ENCODE results near the gene TACSTD2.

Gene TACSTD2

GRCh38 chr1:58592522-58593134, 15.6 kb upstream of the TACSTD2 start:
- H3K4me3 Mint-ChIP-seq: no peak overlapping the region
- TF ChIP-seq, protein P1, sequence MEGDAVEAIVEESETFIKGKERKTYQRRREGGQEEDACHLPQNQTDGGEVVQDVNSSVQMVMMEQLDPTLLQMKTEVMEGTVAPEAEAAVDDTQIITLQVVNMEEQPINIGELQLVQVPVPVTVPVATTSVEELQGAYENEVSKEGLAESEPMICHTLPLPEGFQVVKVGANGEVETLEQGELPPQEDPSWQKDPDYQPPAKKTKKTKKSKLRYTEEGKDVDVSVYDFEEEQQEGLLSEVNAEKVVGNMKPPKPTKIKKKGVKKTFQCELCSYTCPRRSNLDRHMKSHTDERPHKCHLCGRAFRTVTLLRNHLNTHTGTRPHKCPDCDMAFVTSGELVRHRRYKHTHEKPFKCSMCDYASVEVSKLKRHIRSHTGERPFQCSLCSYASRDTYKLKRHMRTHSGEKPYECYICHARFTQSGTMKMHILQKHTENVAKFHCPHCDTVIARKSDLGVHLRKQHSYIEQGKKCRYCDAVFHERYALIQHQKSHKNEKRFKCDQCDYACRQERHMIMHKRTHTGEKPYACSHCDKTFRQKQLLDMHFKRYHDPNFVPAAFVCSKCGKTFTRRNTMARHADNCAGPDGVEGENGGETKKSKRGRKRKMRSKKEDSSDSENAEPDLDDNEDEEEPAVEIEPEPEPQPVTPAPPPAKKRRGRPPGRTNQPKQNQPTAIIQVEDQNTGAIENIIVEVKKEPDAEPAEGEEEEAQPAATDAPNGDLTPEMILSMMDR (IDR thresholded peaks at IDR 0.05; ENCODE audit: unreplicated experiment in 3 of 3): no peak
- no peaks in the 10 kb centered on the region for H3K36me3 Mint-ChIP-seq (ENCODE audit: low read depth)

GRCh38 chr1:58591806-58592205, 14.8 kb upstream of the TACSTD2 start:
- Mint-ChIP-seq H3K27me3 (ENCODE audit: low read depth) (no peaks in the 10 kb centered on the region), H3K4me1 (peaks cover 21% of the 10 kb centered on the region), H3K9me3 (no peaks in the 10 kb centered on the region), H3K27ac (peak overlapping the region in 2 of 3 experiments; percentile 42 to 80), H3K36me3 (ENCODE audit: low read depth) (no peaks in the 10 kb centered on the region), H3K4me3 (no peak overlapping the region)
- TF ChIP-seq, protein P1 (IDR thresholded peaks at IDR 0.05; ENCODE audit: unreplicated experiment in 3 of 3): no peak

More at GRCh38 chr1:58592522-58593134, 15.6 kb upstream of the TACSTD2 start:
- peaks cover 26% of the 10 kb centered on the region for H3K4me1 Mint-ChIP-seq
- peak overlapping the region; percentile 42 to 80 (median 52) for H3K27ac Mint-ChIP-seq
- H3K9me3 Mint-ChIP-seq: no peaks in the 10 kb centered on the region
- peaks cover 2% of the 10 kb centered on the region for H3K27me3 Mint-ChIP-seq (ENCODE audit: low read depth)

- Mint-ChIP-seq H3K4me1 (peaks cover 30% of the 10 kb centered on the region), H3K27ac (no peak overlapping the region), H3K27me3 (ENCODE audit: low read depth) (peaks cover 8% of the 10 kb centered on the region), H3K36me3 (ENCODE audit: low read depth) (no peaks in the 10 kb centered on the region), H3K4me3 (no peak overlapping the region), H3K9me3 (no peaks in the 10 kb centered on the region)
- TF ChIP-seq, protein P1 (IDR thresholded peaks at IDR 0.05; ENCODE audit: unreplicated experiment in 3 of 3): no peak
Observed at GRCh38 chr1:58590019-58590418, 13.0 kb upstream of the TACSTD2 start.

- TF ChIP-seq, protein P1 (IDR thresholded peaks at IDR 0.05; ENCODE audit: unreplicated experiment in 3 of 3): no peak
- no peak overlapping the region for H3K27ac Mint-ChIP-seq
- H3K36me3 Mint-ChIP-seq (ENCODE audit: low read depth): no peaks in the 10 kb centered on the region
- H3K9me3 Mint-ChIP-seq: peaks cover 4% of the 10 kb centered on the region
- no peak overlapping the region for H3K4me3 Mint-ChIP-seq
- peaks cover 38% of the 10 kb centered on the region for H3K4me1 Mint-ChIP-seq
- peaks cover 9% of the 10 kb centered on the region for H3K27me3 Mint-ChIP-seq (ENCODE audit: low read depth)
Observed at GRCh38 chr1:58588396-58588795, 11.3 kb upstream of the TACSTD2 start.

DNA sequence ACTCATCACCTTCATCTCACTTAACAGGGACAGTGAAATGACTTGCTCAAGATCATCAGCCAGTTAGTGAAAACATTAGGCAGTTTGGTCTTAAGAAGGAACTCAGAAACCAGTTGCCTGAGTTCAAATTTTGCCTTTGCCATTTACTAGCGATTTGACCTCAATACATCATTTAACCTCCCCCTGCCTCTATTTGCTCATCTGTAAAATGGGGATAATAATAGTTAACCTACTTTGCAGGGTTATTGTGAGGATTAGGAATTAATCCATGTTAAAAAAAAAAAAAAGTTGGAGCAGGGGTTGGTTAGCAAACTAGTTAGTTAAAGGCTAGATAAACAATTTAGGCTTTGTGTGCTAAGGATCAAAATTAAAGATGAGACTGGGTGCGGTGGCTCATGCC, 10.6 kb upstream of the TACSTD2 start:
- TF ChIP-seq, protein P1 (IDR thresholded peaks at IDR 0.05; ENCODE audit: unreplicated experiment in 3 of 3): no peak
- peaks cover 31% of the 10 kb centered on the region for H3K4me1 Mint-ChIP-seq
- peaks cover 9% of the 10 kb centered on the region for H3K27me3 Mint-ChIP-seq (ENCODE audit: low read depth)
- no peaks in the 10 kb centered on the region for H3K36me3 Mint-ChIP-seq (ENCODE audit: low read depth)
- no peak overlapping the region for H3K27ac Mint-ChIP-seq
- no peak overlapping the region for H3K4me3 Mint-ChIP-seq
- peaks cover 4% of the 10 kb centered on the region for H3K9me3 Mint-ChIP-seq

GRCh38 chr1:58586271-58586670, 9.2 kb upstream of the TACSTD2 start:
- TF ChIP-seq, protein P1 (IDR thresholded peaks at IDR 0.05; ENCODE audit: unreplicated experiment in 3 of 3): no peak
- peaks cover 9% of the 10 kb centered on the region for H3K27me3 Mint-ChIP-seq (ENCODE audit: low read depth)
- H3K4me3 Mint-ChIP-seq: peak overlapping the region in 1 of 3 experiments; percentile 11
- H3K36me3 Mint-ChIP-seq (ENCODE audit: low read depth): no peaks in the 10 kb centered on the region
- H3K4me1 Mint-ChIP-seq: peaks cover 23% of the 10 kb centered on the region
- H3K27ac Mint-ChIP-seq: no peak overlapping the region
- H3K9me3 Mint-ChIP-seq: peaks cover 4% of the 10 kb centered on the region
